SK-N-SH (cell line): ENCODE data around the gene SAA2. TPM values are rescaled to one million over a fixed set of nuclear protein-coding genes. Genes with fewer than 3 reads are reported as not detected.

Experiments used
- CTCF ChIA-PET: fragments of 300-600, 350-600 bp; formaldehyde crosslinking; extraction: SDS; loops from one replicate; lab custom pipeline; 2021; lab: Yijun Ruan, JAX
- POLR2A ChIA-PET: fragments of 350-600 bp; sonication (Branson Sonifier 250); formaldehyde crosslinking; extraction: SDS; loops from one replicate; lab custom pipeline; 2020; ENCODE audit warnings: antibody characterized with exemption, inconsistent platforms; lab: Yijun Ruan, JAX
- DNase-seq: peaks from one replicate; pipeline ENCODE4 v3.0.0; 2012
- H2AFZ ChIP-seq: fragments of 200-600 bp; sonication (generic); 2 replicates; pipeline ENCODE4 v1.8.1; 2016; ENCODE audit warnings: antibody characterized with exemption, mild to moderate bottlenecking, low read depth
- H3F3A ChIP-seq: fragments of 200-600 bp; sonication (generic); replicated peaks from 2 replicates; pipeline ENCODE3; 2016; ENCODE audit warnings: antibody characterized with exemption, mild to moderate bottlenecking; ENCODE audit not compliant: insufficient read depth
- H3K27ac ChIP-seq, 2 experiments: fragments of 200-500 bp in 1 of 2; fragments of 200-600 bp in 1 of 2; sonication (Bioruptor generic) in 1 of 2; sonication (generic), shearing (Covaris generic) in 1 of 2; 2 replicates each; pipeline versions ENCODE4 v1.5.1 to v1.6.1; 2014 to 2016; ENCODE audit warnings: low read depth in 2 of 2, inconsistent platforms in 1 of 2, low read length in 1 of 2, mild to moderate bottlenecking in 1 of 2, mixed read lengths in 1 of 2
- H3K27me3 ChIP-seq: fragments of 200-600 bp; sonication (generic), shearing (Covaris generic); 2 replicates; pipeline ENCODE4 v1.6.1; 2016; ENCODE audit warnings: mixed run types; ENCODE audit not compliant: insufficient read depth
- H3K36me3 ChIP-seq, 2 experiments: fragments of 200-500 bp in 1 of 2; fragments of 200-600 bp in 1 of 2; sonication (Bioruptor generic) in 1 of 2; sonication (generic) in 1 of 2; replicated peaks in 1 of 2; 2 replicates each; pipeline versions ENCODE3 to v1.5.1; 2014 to 2016; ENCODE audit warnings: low read length in 1 of 2, mild to moderate bottlenecking in 1 of 2; ENCODE audit not compliant: insufficient read depth in 2 of 2, control insufficient read depth in 1 of 2
- H3K4me1 ChIP-seq, 2 experiments: fragments of 200-500 bp in 1 of 2; fragments of 200-600 bp in 1 of 2; sonication (Bioruptor generic) in 1 of 2; sonication (generic), shearing (Covaris generic) in 1 of 2; 2 replicates each; pipeline versions ENCODE4 v1.5.1 to v1.6.1; 2014 to 2016; ENCODE audit warnings: low read depth in 1 of 2, low read length in 1 of 2, mixed run types in 1 of 2; ENCODE audit not compliant: insufficient read depth in 2 of 2, control insufficient read depth in 1 of 2
- H3K4me2 ChIP-seq: fragments of 200-600 bp; sonication (generic), shearing (Covaris generic); 2 replicates; pipeline ENCODE4 v1.6.1; 2017; ENCODE audit warnings: mixed run types
- H3K4me3 ChIP-seq, 2 experiments: fragments of 200-500 bp in 1 of 2; fragments of 200-600 bp in 1 of 2; sonication (Bioruptor generic) in 1 of 2; sonication (generic), shearing (Covaris generic) in 1 of 2; 2 replicates each; pipeline versions ENCODE4 v1.5.1 to v1.8.1; 2014 to 2016; ENCODE audit warnings: low read depth in 2 of 2, inconsistent platforms in 1 of 2, low read length in 1 of 2, mild to moderate bottlenecking in 1 of 2, mixed read lengths in 1 of 2, moderate library complexity in 1 of 2
- H3K79me2 ChIP-seq: fragments of 200-600 bp; sonication (generic); 2 replicates; pipeline ENCODE4 v1.8.1; 2017; ENCODE audit warnings: mild to moderate bottlenecking; ENCODE audit not compliant: insufficient read depth
- H3K9ac ChIP-seq: fragments of 200-600 bp; sonication (generic); 2 replicates; pipeline ENCODE4 v1.6.1; 2017; ENCODE audit warnings: mixed run types
- H3K9me2 ChIP-seq: fragments of 200-600 bp; sonication (generic); 2 replicates; pipeline ENCODE4 v1.6.1; 2017; ENCODE audit warnings: mixed run types
- H3K9me3 ChIP-seq: fragments of 200-600 bp; sonication (generic); 2 replicates; pipeline ENCODE4 v1.6.1; 2017; ENCODE audit warnings: mixed run types, mild to moderate bottlenecking, moderate library complexity
- H4K20me1 ChIP-seq: fragments of 200-600 bp; sonication (generic); 2 replicates; pipeline ENCODE4 v1.6.1; 2017; ENCODE audit warnings: mild to moderate bottlenecking, mixed run types; ENCODE audit not compliant: insufficient read depth
- CHD2 ChIP-seq: fragments of 150-350 bp; IDR thresholded peaks from 2 replicates; pipeline ENCODE4 v1.6.1; 2018; ENCODE audit warnings: low read length; ENCODE audit not compliant: partially characterized antibody
- FOSL2 ChIP-seq: IDR thresholded peaks from 2 replicates; pipeline ENCODE4 v1.4.0; 2012; ENCODE audit warnings: low read depth, mild to moderate bottlenecking, moderate library complexity, borderline replicate concordance
- FOXJ3 ChIP-seq: sonication (generic); formaldehyde crosslinking; IDR thresholded peaks from 2 replicates; pipeline ENCODE4 v1.5.1; 2020; ENCODE audit warnings: mild to moderate bottlenecking, missing genetic modification reagents
- FOXM1 ChIP-seq: IDR thresholded peaks from 2 replicates; pipeline ENCODE4 v1.4.0; 2012; ENCODE audit warnings: low read depth, mild to moderate bottlenecking
- GABPA ChIP-seq: IDR thresholded peaks from 2 replicates; pipeline ENCODE4 v1.4.0; 2012; ENCODE audit warnings: low read depth, mild to moderate bottlenecking
- GATA2 ChIP-seq: sonication (generic); formaldehyde crosslinking; IDR thresholded peaks from 2 replicates; pipeline ENCODE4 v1.5.0; 2020; ENCODE audit warnings: mild to moderate bottlenecking, missing genetic modification reagents
- SIN3A ChIP-seq: IDR thresholded peaks from 2 replicates; pipeline ENCODE4 v1.6.1; 2012; ENCODE audit warnings: low read depth, mild to moderate bottlenecking, low read length, moderate library complexity, borderline replicate concordance
- SMC3 ChIP-seq: IDR thresholded peaks from 2 replicates; pipeline ENCODE4 v1.6.1; 2012; ENCODE audit warnings: low read depth, low read length, improper control_type of control experiment
- YY1 ChIP-seq: IDR thresholded peaks from 2 replicates; pipeline ENCODE4 v1.4.0; 2012; ENCODE audit warnings: low read depth, mild to moderate bottlenecking
- WGBS: methylation state at CpG from one replicate; pipeline ENCODE4 v1.1.6; 2017; ENCODE audit warnings: low lambda C conversion rate; 5-methylcytosine and 5-hydroxymethylcytosine counted together
- polyA plus RNA-seq, 3 experiments: library from polyadenylated mRNA; depleted of rRNA; stranded (reverse); fragments of >200 nt; gene quantifications; 2 replicates each; pipeline ENCODE4 v1.2.3, GENCODE V29; 2012
- TF ChIP-seq, protein P1 (sequence below): IDR thresholded peaks from 2 replicates; pipeline ENCODE4 v1.4.0; 2012; ENCODE audit warnings: low read depth, borderline replicate concordance
- TF ChIP-seq, protein P2 (sequence below): fragments of 200-600 bp; sonication (generic); IDR thresholded peaks from 2 replicates; pipeline ENCODE4 v1.6.1; 2017; ENCODE audit warnings: antibody characterized with exemption, mild to moderate bottlenecking, moderate library complexity
- TF ChIP-seq, protein P3 (sequence below): IDR thresholded peaks from 2 replicates; pipeline ENCODE4 v1.6.1; 2012; ENCODE audit warnings: mild to moderate bottlenecking, low read depth, low read length, moderate library complexity

SAA2 gene
- polyA plus RNA-seq, 1 of the 3 experiments (the other 2 are of a cell fraction): not detected

DNA sequence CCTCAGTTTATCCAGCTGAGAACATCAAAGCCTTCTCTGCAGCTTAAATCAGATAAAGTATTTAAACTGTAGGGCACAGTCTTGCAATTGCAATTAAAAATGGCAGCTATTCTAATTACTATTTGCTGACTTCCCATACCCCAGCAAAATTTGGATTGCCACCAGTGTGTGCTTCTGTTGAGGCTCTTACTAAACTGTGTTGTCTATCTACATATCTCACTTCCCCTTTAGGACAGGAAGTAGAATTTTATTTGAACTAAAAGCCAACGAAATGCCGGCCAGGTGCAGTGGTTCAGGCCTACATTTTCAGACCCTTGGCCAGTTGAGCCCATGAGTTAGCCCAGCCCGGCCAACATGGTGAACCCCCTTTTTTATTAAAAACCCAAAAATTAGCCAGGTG, 19.0 kb downstream of the SAA2 start:
- no peak for TF ChIP-seq FOSL2
- no peak for TF ChIP-seq CHD2
- no peak for TF ChIP-seq YY1
- Histone ChIP-seq H3K9ac (no peak overlapping the region), H3K9me2 (no peaks in the 10 kb centered on the region), H3K4me1 (no peaks in the 10 kb centered on the region), H3K4me3 (no peak overlapping the region), H3K27me3 (no peaks in the 10 kb centered on the region), H4K20me1 (no peaks in the 10 kb centered on the region), H3K36me3 (no peaks in the 10 kb centered on the region), H3F3A (no peaks in the 10 kb centered on the region), H3K9me3 (no peaks in the 10 kb centered on the region), H2AFZ (no peak overlapping the region), H3K79me2 (no peaks in the 10 kb centered on the region), H3K27ac (no peak overlapping the region), H3K4me2 (no peak overlapping the region)
- CTCF ChIA-PET: interaction anchor here (1.2 to 3.7 kb wide), 4 partner anchors 14 to 216 kb away, joined by 3 to 17 read pairs (median 6); no protein-coding TSS in a partner anchor
- no peak for DNase-seq
- POLR2A ChIA-PET: no interaction called here
- WGBS: 64% methylated on average over 3 of the region's 3 CpGs

DNA sequence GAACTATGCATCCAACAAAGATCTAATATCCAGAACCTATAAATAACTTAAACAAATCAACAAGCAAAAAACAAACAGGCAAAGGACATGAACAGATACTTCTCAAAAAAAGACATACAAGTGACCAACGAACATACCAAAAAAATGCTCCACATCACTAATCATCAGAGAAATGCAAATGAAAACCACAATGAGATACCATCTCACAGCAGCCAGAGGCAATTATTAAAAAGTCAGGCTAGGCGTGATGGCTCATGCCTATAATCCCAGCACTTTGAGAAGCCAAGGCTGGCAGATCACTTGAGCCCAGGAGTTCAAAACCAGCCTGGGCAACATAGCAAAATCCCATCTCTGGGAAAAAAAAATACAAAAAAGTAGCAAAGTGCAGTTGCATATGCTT, 22.6 kb downstream of the SAA2 start:
- H3K9me2 ChIP-seq: no peaks in the 10 kb centered on the region
- H3K79me2 ChIP-seq: no peaks in the 10 kb centered on the region
- DNase-seq: no peak
- POLR2A ChIA-PET: no interaction called here
- H3K4me1 ChIP-seq: no peaks in the 10 kb centered on the region
- H3K9ac ChIP-seq: no peak overlapping the region
- H3K9me3 ChIP-seq: no peaks in the 10 kb centered on the region
- WGBS: 9% methylated on average over 2 of the region's 2 CpGs
- TF ChIP-seq YY1 (no peak), FOXJ3 (CRISPR knock-in tag) (no peak)
- TF ChIP-seq, all 33 proteins: peak for 0
- Histone ChIP-seq H3K4me2 (no peak overlapping the region), H3F3A (no peaks in the 10 kb centered on the region), H3K27me3 (no peaks in the 10 kb centered on the region), H2AFZ (no peak overlapping the region), H3K36me3 (no peaks in the 10 kb centered on the region), H3K4me3 (no peak overlapping the region), H4K20me1 (no peaks in the 10 kb centered on the region), H3K27ac (no peak overlapping the region)
- CTCF ChIA-PET: interaction anchor here (0.7 to 3.7 kb wide), 4 partner anchors 9 to 516 kb away, joined by 3 to 17 read pairs (median 5); no protein-coding TSS in a partner anchor

DNA sequence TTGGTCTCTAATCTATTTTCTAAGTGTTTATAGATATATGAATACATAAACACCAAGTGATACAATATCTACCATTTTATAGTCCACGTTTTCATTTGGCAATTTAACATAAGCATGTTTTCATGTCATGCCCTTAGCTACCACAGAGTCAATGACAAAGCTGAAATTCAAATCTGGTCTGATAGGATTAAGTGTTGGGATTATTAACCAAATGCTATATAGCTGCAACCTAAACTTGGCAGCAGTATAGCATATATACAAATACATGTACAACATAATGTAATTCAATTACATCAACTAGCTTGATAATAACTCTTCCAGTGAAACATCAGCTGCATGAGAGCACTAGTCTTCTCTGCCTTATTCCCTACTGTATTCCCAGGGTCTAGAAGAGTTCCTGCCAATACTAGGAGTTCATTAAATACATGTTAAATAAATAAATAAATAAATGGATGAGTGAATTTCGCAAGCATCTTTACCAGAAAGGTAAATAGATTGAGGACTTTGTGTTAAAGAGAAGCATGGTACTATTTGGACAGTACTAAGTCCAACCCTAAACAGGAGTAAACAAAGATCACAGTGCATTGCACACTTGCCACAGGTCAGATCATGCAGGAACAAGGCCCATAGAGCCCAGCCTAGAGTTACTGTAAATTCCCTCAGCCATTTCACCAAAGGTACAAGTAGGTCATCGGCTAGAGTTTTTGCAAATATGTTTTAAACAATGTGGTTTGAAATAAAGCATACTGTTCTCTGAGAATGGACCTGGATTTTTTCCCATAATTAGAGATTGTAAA, 24.7 kb downstream of the SAA2 start:
- Histone ChIP-seq H3K9me3 (no peaks in the 10 kb centered on the region), H4K20me1 (no peaks in the 10 kb centered on the region), H3F3A (no peaks in the 10 kb centered on the region), H3K9me2 (no peaks in the 10 kb centered on the region), H3K36me3 (no peaks in the 10 kb centered on the region), H3K4me3 (no peak overlapping the region), H3K4me2 (no peak overlapping the region), H3K27ac (no peak overlapping the region), H3K4me1 (no peaks in the 10 kb centered on the region), H2AFZ (no peak overlapping the region), H3K9ac (no peak overlapping the region), H3K27me3 (no peaks in the 10 kb centered on the region), H3K79me2 (no peaks in the 10 kb centered on the region)
- WGBS: 32% methylated on average over 3 of the region's 3 CpGs
- no peak for DNase-seq
- CTCF ChIA-PET: interaction anchor here (1.1 to 2.1 kb wide), 4 partner anchors 8 to 541 kb away, joined by 3 to 7 read pairs (median 4); no protein-coding TSS in a partner anchor
- POLR2A ChIA-PET: no interaction called here
- TF ChIP-seq SIN3A (no peak), GABPA (no peak), FOSL2 (no peak), SMC3 (no peak), GATA2 (CRISPR knock-in tag) (no peak), FOXM1 (no peak)
- TF ChIP-seq, protein P1, sequence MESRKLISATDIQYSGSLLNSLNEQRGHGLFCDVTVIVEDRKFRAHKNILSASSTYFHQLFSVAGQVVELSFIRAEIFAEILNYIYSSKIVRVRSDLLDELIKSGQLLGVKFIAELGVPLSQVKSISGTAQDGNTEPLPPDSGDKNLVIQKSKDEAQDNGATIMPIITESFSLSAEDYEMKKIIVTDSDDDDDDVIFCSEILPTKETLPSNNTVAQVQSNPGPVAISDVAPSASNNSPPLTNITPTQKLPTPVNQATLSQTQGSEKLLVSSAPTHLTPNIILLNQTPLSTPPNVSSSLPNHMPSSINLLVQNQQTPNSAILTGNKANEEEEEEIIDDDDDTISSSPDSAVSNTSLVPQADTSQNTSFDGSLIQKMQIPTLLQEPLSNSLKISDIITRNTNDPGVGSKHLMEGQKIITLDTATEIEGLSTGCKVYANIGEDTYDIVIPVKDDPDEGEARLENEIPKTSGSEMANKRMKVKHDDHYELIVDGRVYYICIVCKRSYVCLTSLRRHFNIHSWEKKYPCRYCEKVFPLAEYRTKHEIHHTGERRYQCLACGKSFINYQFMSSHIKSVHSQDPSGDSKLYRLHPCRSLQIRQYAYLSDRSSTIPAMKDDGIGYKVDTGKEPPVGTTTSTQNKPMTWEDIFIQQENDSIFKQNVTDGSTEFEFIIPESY: no peak
- TF ChIP-seq, protein P2, sequence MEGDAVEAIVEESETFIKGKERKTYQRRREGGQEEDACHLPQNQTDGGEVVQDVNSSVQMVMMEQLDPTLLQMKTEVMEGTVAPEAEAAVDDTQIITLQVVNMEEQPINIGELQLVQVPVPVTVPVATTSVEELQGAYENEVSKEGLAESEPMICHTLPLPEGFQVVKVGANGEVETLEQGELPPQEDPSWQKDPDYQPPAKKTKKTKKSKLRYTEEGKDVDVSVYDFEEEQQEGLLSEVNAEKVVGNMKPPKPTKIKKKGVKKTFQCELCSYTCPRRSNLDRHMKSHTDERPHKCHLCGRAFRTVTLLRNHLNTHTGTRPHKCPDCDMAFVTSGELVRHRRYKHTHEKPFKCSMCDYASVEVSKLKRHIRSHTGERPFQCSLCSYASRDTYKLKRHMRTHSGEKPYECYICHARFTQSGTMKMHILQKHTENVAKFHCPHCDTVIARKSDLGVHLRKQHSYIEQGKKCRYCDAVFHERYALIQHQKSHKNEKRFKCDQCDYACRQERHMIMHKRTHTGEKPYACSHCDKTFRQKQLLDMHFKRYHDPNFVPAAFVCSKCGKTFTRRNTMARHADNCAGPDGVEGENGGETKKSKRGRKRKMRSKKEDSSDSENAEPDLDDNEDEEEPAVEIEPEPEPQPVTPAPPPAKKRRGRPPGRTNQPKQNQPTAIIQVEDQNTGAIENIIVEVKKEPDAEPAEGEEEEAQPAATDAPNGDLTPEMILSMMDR: no peak
- TF ChIP-seq, protein P3, sequence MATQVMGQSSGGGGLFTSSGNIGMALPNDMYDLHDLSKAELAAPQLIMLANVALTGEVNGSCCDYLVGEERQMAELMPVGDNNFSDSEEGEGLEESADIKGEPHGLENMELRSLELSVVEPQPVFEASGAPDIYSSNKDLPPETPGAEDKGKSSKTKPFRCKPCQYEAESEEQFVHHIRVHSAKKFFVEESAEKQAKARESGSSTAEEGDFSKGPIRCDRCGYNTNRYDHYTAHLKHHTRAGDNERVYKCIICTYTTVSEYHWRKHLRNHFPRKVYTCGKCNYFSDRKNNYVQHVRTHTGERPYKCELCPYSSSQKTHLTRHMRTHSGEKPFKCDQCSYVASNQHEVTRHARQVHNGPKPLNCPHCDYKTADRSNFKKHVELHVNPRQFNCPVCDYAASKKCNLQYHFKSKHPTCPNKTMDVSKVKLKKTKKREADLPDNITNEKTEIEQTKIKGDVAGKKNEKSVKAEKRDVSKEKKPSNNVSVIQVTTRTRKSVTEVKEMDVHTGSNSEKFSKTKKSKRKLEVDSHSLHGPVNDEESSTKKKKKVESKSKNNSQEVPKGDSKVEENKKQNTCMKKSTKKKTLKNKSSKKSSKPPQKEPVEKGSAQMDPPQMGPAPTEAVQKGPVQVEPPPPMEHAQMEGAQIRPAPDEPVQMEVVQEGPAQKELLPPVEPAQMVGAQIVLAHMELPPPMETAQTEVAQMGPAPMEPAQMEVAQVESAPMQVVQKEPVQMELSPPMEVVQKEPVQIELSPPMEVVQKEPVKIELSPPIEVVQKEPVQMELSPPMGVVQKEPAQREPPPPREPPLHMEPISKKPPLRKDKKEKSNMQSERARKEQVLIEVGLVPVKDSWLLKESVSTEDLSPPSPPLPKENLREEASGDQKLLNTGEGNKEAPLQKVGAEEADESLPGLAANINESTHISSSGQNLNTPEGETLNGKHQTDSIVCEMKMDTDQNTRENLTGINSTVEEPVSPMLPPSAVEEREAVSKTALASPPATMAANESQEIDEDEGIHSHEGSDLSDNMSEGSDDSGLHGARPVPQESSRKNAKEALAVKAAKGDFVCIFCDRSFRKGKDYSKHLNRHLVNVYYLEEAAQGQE: no peak
